ENCODE measurements around the gene EFCAB8.

- TF ChIP-seq, protein P1, sequence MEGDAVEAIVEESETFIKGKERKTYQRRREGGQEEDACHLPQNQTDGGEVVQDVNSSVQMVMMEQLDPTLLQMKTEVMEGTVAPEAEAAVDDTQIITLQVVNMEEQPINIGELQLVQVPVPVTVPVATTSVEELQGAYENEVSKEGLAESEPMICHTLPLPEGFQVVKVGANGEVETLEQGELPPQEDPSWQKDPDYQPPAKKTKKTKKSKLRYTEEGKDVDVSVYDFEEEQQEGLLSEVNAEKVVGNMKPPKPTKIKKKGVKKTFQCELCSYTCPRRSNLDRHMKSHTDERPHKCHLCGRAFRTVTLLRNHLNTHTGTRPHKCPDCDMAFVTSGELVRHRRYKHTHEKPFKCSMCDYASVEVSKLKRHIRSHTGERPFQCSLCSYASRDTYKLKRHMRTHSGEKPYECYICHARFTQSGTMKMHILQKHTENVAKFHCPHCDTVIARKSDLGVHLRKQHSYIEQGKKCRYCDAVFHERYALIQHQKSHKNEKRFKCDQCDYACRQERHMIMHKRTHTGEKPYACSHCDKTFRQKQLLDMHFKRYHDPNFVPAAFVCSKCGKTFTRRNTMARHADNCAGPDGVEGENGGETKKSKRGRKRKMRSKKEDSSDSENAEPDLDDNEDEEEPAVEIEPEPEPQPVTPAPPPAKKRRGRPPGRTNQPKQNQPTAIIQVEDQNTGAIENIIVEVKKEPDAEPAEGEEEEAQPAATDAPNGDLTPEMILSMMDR (IDR thresholded peaks at IDR 0.05; ENCODE audit: borderline replicate concordance, extremely low read depth, low read length, poor library complexity, severe bottlenecking), result peak; percentile 17
- no peak for TF ChIP-seq EZH2 (IDR thresholded peaks at IDR 0.05; ENCODE audit: borderline replicate concordance, low read depth, low read length, severe bottlenecking)
Measured at GRCh38 chr20:32991792-32992641, 133.3 kb downstream of the EFCAB8 start.

All from DND-41 (cell line).